NCI-H774 (cell line): Measurements from ENCODE around the gene LINGO1.
A peak's percentile ranks its signal among the peaks of the same experiment; 100 is the strongest.

Experiments
- DNase-seq: peaks from one replicate; lab custom pipeline; 2025; lab: John Stamatoyannopoulos, UW

LINGO1 gene

GRCh38 chr15:77654975-77655374 lies 22.3 kb upstream of the LINGO1 start:
- no peak for DNase-seq

- no peak for DNase-seq
These were observed 21.2 kb upstream of the LINGO1 start for GRCh38 chr15:77653832-77654480.

DNA sequence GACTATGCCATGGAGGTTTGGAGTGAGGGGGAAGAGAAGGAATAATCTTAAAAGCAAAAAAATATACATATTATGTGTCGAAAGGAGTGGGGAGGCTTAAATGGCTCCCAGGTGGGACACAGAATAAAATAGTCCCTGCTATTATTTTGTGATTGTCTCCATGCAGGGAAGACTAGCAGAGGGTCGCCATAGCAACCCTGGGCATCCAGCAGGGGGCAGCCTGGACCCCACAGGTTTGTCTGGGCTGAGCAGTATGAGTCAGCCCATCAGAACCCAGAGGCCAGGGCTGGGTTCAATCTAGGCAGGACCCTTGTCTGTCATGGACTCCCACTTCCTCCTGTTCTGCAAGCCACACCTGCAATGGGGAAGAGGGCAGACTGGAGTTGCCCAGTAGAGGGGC lies 17.6 kb upstream of the LINGO1 start:
- DNase-seq: no peak

- DNase-seq: no peak
These were observed 16.9 kb upstream of the LINGO1 start for GRCh38 chr15:77649610-77650009.

DNA sequence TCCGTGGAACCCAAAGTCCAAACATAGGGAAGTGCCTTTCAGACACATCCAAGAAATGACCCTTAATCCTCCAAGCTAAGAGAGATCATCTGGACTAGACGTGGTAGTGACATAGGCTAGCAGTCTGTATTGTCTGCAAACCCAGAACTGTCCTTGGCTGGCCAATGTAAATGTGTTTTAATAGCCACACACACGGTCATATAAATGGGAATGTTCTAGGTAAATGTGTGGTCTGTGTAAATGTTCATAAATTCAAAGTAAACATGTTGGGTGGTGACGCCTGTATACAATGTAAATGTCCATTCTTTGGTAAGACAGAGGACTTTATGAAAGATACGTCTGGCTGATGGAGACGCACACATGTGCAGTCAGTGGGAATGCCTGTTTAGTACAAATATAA lies 16.3 kb upstream of the LINGO1 start:
- DNase-seq: no peak

GRCh38 chr15:77647961-77648360 lies 15.2 kb upstream of the LINGO1 start:
- no peak for DNase-seq

DNA sequence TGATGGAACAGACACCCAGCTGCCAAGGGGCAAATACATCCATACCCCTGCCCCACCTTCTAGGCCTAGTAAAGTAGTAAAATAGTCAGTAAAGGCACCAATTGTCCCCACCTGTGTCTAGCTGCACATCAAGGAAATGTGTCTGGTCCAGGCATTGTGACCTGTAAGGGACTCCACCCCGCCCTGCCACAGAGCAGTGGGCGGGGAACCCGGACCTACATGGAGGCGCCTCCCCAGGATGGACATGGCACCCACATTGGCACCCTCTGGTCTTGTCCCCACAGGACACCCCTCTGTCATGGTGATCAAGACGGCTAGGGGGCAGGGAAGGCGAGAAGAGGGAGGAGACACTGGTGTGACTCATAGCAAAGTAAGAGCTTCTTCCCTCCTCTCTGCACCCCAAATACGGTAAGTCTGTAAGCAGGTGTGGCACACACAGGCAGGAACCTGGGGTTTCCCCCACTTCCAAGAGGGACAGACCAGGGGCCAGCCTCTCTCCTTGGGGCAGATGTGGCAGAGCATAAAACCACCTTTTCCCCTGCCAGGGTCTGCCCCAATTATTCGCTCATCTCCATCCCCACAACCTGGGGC lies 13.5 kb upstream of the LINGO1 start:
- DNase-seq: no peak

GRCh38 chr15:77645602-77646001 lies 12.9 kb upstream of the LINGO1 start:
- DNase-seq: no peak

DNA sequence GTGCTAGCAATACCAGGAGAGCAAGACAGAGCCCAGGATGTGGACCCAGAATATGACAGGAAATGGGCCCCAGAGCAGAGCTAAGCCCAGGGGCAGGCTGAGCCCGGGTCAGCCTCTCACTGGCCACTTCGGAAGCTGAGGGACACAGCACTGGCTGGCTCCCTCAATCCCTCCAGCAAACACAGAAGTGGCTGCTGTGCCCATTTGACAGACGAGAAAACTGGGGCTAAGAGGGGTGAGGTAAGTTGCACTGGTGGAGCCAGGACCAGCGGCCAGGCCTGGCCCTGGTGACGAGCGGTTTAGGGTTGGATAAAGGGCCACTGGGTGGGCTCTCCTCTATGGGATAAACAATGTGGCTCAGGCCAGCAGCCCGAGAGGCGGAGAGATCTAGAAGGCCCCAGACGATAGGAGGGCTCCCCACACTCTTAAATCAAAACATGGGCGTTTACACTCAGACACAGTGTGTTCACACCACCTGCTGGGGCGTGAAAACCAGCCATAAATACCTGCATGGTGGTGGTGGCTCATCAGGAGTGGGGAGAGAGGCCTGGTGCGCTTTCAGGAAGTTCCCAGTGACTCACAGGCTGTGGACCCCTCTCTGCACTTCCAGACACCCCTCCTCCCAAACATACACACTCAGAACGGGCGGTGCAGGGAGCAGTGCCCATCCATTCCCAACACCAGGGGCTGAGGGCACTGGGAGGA lies 12.0 kb upstream of the LINGO1 start:
- DNase-seq: no peak

- DNase-seq: no peak
These were observed 11.1 kb upstream of the LINGO1 start for GRCh38 chr15:77643764-77644163.

- DNase-seq: no peak
These were observed 10.2 kb upstream of the LINGO1 start for GRCh38 chr15:77642793-77643430.

DNA sequence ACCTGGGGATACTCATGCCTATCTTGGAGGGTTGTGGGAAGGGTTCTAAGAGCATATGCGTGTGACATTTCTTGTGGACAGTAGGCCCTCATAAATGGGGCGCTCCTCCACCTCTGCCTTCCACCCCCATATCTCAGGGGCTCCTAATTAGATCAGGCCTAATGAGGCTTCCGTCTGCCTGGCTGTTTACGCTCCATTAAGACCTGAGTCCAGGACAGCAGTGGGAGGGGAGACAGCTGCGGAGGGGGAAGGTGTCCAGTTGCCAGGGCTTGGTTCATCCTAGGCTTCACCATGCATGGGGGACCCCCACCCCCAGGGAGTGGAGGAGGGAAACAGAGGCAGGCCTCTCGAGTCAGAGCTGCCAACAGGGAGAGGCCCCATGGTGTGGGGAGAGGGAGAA lies 9.3 kb upstream of the LINGO1 start:
- DNase-seq: no peak

DNA sequence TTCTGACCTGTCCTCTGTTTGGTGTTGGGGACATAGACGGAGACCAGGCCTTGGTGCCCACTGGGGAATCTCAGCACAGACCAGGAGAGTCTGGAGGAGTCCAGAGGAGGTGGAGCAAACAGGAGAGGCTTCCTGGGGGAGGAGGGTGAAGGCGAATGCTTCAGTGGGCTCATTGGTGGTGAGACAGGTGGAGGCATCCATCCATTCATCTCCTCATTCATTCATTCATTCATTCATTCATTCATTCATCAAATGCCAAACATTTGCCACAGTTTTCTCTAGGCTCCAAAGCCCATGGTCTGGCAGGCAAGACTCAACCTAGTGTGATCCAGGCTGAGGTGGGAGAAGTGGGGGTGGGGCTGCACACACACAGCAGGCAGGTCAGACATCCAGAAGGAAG lies 7.9 kb upstream of the LINGO1 start:
- DNase-seq: no peak

GRCh38 chr15:77639431-77639830 lies 6.7 kb upstream of the LINGO1 start:
- no peak for DNase-seq

DNA sequence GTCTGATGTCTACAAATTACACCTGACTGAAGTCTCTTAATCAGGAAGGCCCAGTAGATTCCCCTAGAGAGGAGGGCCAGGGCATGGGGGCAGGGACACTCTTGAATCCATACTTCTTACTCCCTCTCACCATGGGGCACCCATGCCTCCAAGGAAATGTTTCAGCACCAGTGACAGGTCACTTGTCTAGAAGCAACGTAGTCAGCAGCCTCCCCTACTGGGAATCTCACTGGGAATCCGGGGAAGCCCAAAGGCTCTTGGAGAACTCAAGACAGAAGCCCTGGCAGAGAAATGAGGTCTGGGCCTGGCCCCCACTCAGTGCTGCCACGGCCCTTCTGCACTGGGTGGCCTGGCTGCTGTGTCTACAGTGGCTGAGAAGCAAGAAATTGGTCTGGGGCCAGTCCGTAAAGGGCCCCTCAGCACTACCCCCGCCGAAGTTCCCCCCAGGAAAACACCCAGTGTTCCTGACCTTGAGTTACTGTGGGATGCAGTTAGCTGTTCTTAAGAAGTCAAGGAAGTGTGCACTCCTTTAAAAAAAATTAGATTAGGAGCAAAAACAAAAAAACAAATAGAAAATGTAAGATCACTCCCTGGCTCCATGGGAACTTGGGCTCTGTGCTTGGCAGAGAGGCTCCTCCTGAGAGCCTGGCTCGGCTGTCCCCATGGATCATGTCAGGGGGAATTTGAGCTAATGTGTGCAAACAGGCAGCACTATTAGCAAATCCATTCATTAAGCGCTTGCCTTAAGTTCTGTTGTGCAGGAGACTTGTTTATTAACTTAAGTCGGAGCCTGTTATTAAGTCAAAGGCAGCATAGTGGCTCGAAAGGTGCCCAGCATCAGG lies 5.4 kb upstream of the LINGO1 start:
- DNase-seq: no peak

GRCh38 chr15:77636209-77636608 lies 3.5 kb upstream of the LINGO1 start:
- no peak for DNase-seq

DNA sequence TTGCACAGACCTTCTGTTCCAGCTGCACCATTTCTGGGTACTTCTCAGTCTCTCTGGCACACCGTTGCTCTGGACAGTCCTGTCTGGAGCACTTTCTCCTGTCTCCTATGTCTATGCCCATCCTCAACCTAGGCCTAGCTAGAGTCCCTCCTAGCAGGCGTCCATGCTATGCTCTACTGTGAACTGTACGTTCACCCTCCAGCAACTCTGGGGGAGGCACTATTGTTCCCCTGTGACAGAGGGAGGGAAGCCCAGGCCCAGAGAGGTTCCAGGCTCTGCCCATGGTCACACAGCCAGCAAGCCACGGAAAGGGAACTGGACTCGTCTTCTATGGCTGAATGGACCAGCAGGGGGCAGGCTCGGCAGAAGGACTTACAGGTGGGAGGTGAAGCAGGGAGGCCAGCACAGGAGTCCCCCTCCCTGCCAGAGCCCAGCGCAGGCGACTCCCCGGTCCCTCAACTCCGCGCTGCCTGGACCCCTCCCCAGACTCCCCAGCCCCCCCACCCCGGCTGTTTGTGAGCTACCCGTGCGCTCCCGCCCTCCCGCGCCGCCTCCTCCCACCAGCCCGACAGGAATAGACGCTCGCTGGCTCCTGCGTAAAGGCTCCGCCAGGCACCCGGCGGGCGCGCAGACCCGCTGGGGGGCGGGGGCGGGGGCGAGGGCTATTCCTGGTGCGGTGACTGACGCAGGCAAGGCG lies 1.7 kb upstream of the LINGO1 start:
- peak; percentile 21 for DNase-seq

GRCh38 chr15:77633913-77634265 lies 1.2 kb upstream of the LINGO1 start:
- no peak for DNase-seq

DNA sequence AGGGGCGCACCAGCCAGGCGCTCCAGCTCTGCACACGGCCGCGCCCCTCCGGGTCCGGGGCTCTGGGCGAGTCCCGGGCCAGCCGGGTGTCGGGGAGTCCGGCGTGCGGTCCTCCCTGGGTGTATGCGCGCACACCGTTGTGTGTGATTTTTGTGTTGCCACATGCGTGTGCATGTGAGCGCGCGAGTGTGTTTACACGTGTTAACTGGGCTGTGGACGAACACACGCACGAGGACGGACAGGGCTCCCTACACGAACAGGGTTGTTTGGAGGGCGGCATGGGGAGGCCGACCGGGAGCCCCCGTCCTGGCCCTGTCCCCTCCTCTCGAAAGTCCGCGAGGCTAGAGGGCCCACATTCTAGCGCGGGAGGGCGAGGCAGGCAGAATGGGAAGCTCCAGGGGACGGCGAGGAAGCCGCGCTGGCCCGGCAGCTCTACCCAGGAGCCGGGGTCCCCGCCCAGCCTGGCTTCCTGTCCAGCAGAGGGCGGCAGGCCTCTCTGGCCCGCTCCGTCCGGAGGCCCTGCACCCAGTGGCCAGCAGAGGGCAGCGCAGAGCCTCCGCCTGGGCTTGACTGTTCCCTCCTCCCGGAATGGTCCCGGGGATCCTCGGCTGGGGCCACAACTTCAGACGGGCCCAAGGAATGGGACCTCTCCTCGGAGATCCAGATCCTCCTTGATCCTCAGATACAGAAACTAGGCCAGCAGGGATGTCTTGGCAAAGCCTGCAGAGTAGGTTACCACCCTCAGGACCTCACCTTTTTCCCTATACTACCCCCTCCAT lies 611 bp upstream of the LINGO1 start:
- DNase-seq: peak; percentile 62

- DNase-seq: no peak
These were observed 773 bp downstream of the LINGO1 start for GRCh38 chr15:77631745-77632533.
